ENCODE measurements around the gene AGTPBP1. TPM values are rescaled to one million over a fixed set of nuclear protein-coding genes. Genes with fewer than 3 reads are reported as not detected.

AGTPBP1 gene
- total and polyA plus RNA-seq, 2 donors from 2014 or later = 4.1 to 25.8 TPM

DNA sequence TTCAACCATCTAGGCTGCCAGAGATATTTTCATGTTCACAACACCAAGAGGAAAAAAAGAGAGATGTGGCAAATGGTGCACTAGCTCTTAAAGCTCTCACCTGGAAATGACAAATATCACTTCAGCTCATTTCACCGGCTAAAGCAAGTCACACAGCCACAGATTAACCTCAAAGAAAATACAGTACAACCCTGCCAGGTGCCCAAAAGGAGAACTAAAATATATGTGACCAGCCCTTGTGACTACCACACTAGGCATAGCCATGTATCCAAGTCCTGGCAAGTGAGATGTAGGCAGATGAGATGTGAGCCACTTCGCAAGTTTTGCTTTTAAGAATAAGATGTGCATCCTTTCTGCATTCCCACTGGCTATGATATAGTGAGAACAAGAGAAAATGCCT, 41.4 kb downstream of the AGTPBP1 start:
- H3K4me1 ChIP-seq (ENCODE audit: control insufficient read depth in 2 of 3, insufficient read depth in 2 of 3, low read depth in 1 of 3, low read length in 3 of 3) = no peaks in the 10 kb centered on the region
- no peaks in the 10 kb centered on the region for H3K36me3 ChIP-seq (ENCODE audit: control insufficient read depth in 2 of 3, insufficient read depth in 3 of 3, low read length in 3 of 3)
- no peak overlapping the region for H3K4me3 ChIP-seq (ENCODE audit: low read length in 3 of 3)
- no peak overlapping the region for H3K27ac ChIP-seq (ENCODE audit: low read depth in 2 of 2, low read length in 2 of 2)
- DNase-seq = no peak
- no peaks in the 10 kb centered on the region for H3K27me3 ChIP-seq (ENCODE audit: control insufficient read depth, insufficient read depth, low read length)
- TF ChIP-seq, protein P1, sequence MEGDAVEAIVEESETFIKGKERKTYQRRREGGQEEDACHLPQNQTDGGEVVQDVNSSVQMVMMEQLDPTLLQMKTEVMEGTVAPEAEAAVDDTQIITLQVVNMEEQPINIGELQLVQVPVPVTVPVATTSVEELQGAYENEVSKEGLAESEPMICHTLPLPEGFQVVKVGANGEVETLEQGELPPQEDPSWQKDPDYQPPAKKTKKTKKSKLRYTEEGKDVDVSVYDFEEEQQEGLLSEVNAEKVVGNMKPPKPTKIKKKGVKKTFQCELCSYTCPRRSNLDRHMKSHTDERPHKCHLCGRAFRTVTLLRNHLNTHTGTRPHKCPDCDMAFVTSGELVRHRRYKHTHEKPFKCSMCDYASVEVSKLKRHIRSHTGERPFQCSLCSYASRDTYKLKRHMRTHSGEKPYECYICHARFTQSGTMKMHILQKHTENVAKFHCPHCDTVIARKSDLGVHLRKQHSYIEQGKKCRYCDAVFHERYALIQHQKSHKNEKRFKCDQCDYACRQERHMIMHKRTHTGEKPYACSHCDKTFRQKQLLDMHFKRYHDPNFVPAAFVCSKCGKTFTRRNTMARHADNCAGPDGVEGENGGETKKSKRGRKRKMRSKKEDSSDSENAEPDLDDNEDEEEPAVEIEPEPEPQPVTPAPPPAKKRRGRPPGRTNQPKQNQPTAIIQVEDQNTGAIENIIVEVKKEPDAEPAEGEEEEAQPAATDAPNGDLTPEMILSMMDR (IDR thresholded peaks at IDR 0.05; ENCODE audit: borderline replicate concordance, extremely low read depth, insufficient read depth) = no peak
- no peak for FAIRE-seq
- H3K9me3 ChIP-seq (ENCODE audit: control insufficient read depth in 2 of 3, insufficient read depth in 1 of 3, low read length in 3 of 3) = no peaks in the 10 kb centered on the region
- intact Hi-C loops (cut with DNase I) = no loop called here
- H3K9ac ChIP-seq (ENCODE audit: low read length in 3 of 3) = no peak overlapping the region

DNA sequence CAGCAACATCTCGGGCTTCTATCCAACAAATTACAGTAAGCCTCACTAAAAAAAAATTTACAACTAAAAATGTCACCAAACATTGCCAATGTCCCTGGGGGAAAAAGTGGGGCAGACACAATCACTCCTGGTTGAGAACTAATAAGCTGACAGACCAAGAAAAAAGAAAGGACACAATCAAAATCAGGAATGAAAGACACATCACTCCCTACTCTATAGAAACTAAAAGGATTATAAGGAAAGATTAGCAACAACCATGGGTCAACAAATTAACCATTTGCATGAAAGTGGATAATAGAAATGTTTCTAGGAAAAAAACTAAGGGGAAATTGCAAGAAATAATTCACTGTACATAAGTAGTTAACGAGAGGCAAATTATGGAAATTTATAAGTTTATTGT, 53.4 kb downstream of the AGTPBP1 start:
- no peak overlapping the region for H3K27ac ChIP-seq (ENCODE audit: low read depth in 2 of 2, low read length in 2 of 2)
- H3K9me3 ChIP-seq (ENCODE audit: control insufficient read depth in 2 of 3, insufficient read depth in 1 of 3, low read length in 3 of 3) = no peaks in the 10 kb centered on the region
- H3K4me3 ChIP-seq (ENCODE audit: low read length in 3 of 3) = no peak overlapping the region
- no peak overlapping the region for H3K9ac ChIP-seq (ENCODE audit: low read length in 3 of 3)
- H3K4me1 ChIP-seq (ENCODE audit: control insufficient read depth in 2 of 3, insufficient read depth in 2 of 3, low read depth in 1 of 3, low read length in 3 of 3) = no peaks in the 10 kb centered on the region
- no peaks in the 10 kb centered on the region for H3K27me3 ChIP-seq (ENCODE audit: control insufficient read depth, insufficient read depth, low read length)
- TF ChIP-seq, protein P1 (IDR thresholded peaks at IDR 0.05; ENCODE audit: borderline replicate concordance, extremely low read depth, insufficient read depth) = no peak
- DNase-seq (no peak), FAIRE-seq (no peak)
- H3K36me3 ChIP-seq (ENCODE audit: control insufficient read depth in 2 of 3, insufficient read depth in 3 of 3, low read length in 3 of 3) = no peaks in the 10 kb centered on the region
- intact Hi-C loops (cut with DNase I) = no loop called here

DNA sequence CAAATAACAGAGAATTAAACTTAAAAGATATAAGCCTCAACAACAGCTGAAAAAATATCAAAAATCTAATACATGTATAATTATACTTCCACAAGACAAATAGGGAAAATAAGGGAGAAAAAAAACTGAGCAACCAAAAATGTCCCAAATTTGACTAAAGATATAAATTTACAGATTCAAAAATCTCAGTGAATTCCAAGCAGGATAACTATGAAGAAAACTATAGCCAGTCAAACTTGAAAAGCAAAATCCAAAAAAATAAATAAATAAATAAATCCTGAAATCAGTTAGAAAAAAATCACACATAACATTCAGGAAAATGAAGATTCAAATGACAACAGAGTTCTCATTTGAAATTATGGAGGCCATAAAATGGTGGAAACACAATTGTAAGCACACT, 56.7 kb downstream of the AGTPBP1 start:
- TF ChIP-seq, protein P1 (IDR thresholded peaks at IDR 0.05; ENCODE audit: borderline replicate concordance, extremely low read depth, insufficient read depth) = no peak
- no peaks in the 10 kb centered on the region for H3K9me3 ChIP-seq (ENCODE audit: control insufficient read depth in 2 of 3, insufficient read depth in 1 of 3, low read length in 3 of 3)
- no peak overlapping the region for H3K9ac ChIP-seq (ENCODE audit: low read length in 3 of 3)
- no peaks in the 10 kb centered on the region for H3K36me3 ChIP-seq (ENCODE audit: control insufficient read depth in 2 of 3, insufficient read depth in 3 of 3, low read length in 3 of 3)
- DNase-seq (no peak), FAIRE-seq (no peak)
- no peak overlapping the region for H3K4me3 ChIP-seq (ENCODE audit: low read length in 3 of 3)
- no peaks in the 10 kb centered on the region for H3K4me1 ChIP-seq (ENCODE audit: control insufficient read depth in 2 of 3, insufficient read depth in 2 of 3, low read depth in 1 of 3, low read length in 3 of 3)
- H3K27me3 ChIP-seq (ENCODE audit: control insufficient read depth, insufficient read depth, low read length) = no peaks in the 10 kb centered on the region
- H3K27ac ChIP-seq (ENCODE audit: low read depth in 2 of 2, low read length in 2 of 2) = no peak overlapping the region
- intact Hi-C loops (cut with DNase I) = no loop called here

DNA sequence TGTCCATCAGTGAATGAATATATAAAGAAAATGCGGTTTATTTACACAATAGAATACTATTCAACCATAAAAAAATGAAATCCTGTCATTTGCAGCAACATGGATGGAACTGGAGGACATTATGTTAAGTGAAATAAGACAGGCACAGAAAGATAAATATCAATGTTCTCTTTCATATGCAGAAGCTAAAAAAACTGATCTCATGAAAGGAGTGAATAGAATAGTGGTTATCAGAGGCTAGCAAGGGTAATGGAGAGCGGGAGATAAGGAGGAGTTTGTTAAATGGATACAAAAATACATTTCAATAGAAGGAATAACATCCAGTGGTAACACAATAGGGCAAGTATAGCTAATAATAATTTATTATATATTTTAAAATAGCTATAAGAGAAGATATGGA, 65.0 kb downstream of the AGTPBP1 start:
- intact Hi-C loops (cut with DNase I) = no loop called here
- no peaks in the 10 kb centered on the region for H3K4me1 ChIP-seq (ENCODE audit: control insufficient read depth in 2 of 3, insufficient read depth in 2 of 3, low read depth in 1 of 3, low read length in 3 of 3)
- no peak overlapping the region for H3K27ac ChIP-seq (ENCODE audit: low read depth in 2 of 2, low read length in 2 of 2)
- DNase-seq (no peak), FAIRE-seq (no peak)
- no peaks in the 10 kb centered on the region for H3K36me3 ChIP-seq (ENCODE audit: control insufficient read depth in 2 of 3, insufficient read depth in 3 of 3, low read length in 3 of 3)
- TF ChIP-seq, protein P1 (IDR thresholded peaks at IDR 0.05; ENCODE audit: borderline replicate concordance, extremely low read depth, insufficient read depth) = no peak
- H3K9ac ChIP-seq (ENCODE audit: low read length in 3 of 3) = no peak overlapping the region
- H3K27me3 ChIP-seq (ENCODE audit: control insufficient read depth, insufficient read depth, low read length) = no peaks in the 10 kb centered on the region
- no peaks in the 10 kb centered on the region for H3K9me3 ChIP-seq (ENCODE audit: control insufficient read depth in 2 of 3, insufficient read depth in 1 of 3, low read length in 3 of 3)
- no peak overlapping the region for H3K4me3 ChIP-seq (ENCODE audit: low read length in 3 of 3)
